HEK293 (cell line): ENCODE data around the gene PCBP2.
A peak's percentile ranks its signal among the peaks of the same experiment; 100 is the strongest.

Experiments
- CTCF ChIA-PET: fragments of 350-600 bp; formaldehyde crosslinking; extraction: SDS; loops from one replicate; lab custom pipeline; 2021; ENCODE audit warnings: antibody characterized with exemption; lab: Yijun Ruan, JAX
- POLR2A ChIA-PET: fragments of 300-600 bp; formaldehyde crosslinking; extraction: SDS; loops from one replicate; lab custom pipeline; 2020; ENCODE audit warnings: antibody characterized with exemption, inconsistent platforms; lab: Yijun Ruan, JAX
- H3K27ac ChIP-seq: fragments of 200-500 bp; sonication (Bioruptor generic); 2 replicates; pipeline ENCODE4 v1.5.1; 2014; ENCODE audit warnings: low read depth, low read length, control low read depth, inconsistent platforms; ENCODE audit errors: extremely low read depth
- H3K36me3 ChIP-seq, 2 experiments: fragments of 200-500 bp in 1 of 2; sonication (Bioruptor generic) in 1 of 2; 1 replicate in 1 of 2; 2 replicates in 1 of 2; pipeline ENCODE4 v1.5.1; 2014 to 2017; ENCODE audit warnings: inconsistent platforms in 2 of 2, low read length in 2 of 2; ENCODE audit not compliant: control insufficient read depth in 2 of 2, insufficient read depth in 1 of 2
- H3K4me1 ChIP-seq: fragments of 200-500 bp; sonication (Bioruptor generic); 2 replicates; pipeline ENCODE4 v1.5.1; 2014; ENCODE audit warnings: mild to moderate bottlenecking, low read length, inconsistent platforms; ENCODE audit not compliant: control insufficient read depth, insufficient read depth
- H3K4me3 ChIP-seq: 2 replicates; pipeline ENCODE4 v1.5.1; 2011; ENCODE audit warnings: low read depth, mild to moderate bottlenecking, control low read depth, low read length, moderate library complexity
- H3K9me3 ChIP-seq: fragments of 200-500 bp; sonication (Bioruptor generic); 2 replicates; pipeline ENCODE4 v1.5.1; 2014; ENCODE audit warnings: low read depth, low read length, inconsistent platforms; ENCODE audit not compliant: control insufficient read depth, insufficient read depth
- GLIS1 ChIP-seq: fragments of 450-650 bp; formaldehyde crosslinking; IDR thresholded peaks from 2 replicates; pipeline ENCODE4 v1.5.1; 2016; ENCODE audit warnings: missing biosample characterization, missing genetic modification characterization
- GLIS2 ChIP-seq: fragments of 450-650 bp; formaldehyde crosslinking; IDR thresholded peaks from 2 replicates; pipeline ENCODE4 v1.5.1; 2016; ENCODE audit warnings: missing biosample characterization, missing genetic modification characterization
- SCRT2 ChIP-seq: fragments of 450-650 bp; formaldehyde crosslinking; IDR thresholded peaks from 2 replicates; pipeline ENCODE4 v1.5.1; 2016; ENCODE audit warnings: missing biosample characterization, missing genetic modification characterization
- YY2 ChIP-seq: fragments of 450-650 bp; formaldehyde crosslinking; IDR thresholded peaks from 2 replicates; pipeline ENCODE4 v1.5.1; 2016; ENCODE audit warnings: missing biosample characterization, missing genetic modification characterization
- ZBTB17 ChIP-seq: fragments of 450-650 bp; formaldehyde crosslinking; IDR thresholded peaks from 2 replicates; pipeline ENCODE4 v1.5.1; 2016; ENCODE audit warnings: missing biosample characterization, missing genetic modification characterization
- ZFP37 ChIP-seq: fragments of 450-650 bp; formaldehyde crosslinking; IDR thresholded peaks from 2 replicates; pipeline ENCODE4 v1.5.1; 2016; ENCODE audit warnings: missing biosample characterization, missing genetic modification characterization
- ZFP69B ChIP-seq: fragments of 450-650 bp; formaldehyde crosslinking; IDR thresholded peaks from 2 replicates; pipeline ENCODE4 v1.5.1; 2016; ENCODE audit warnings: missing biosample characterization, missing genetic modification characterization
- ZIC2 ChIP-seq: fragments of 450-650 bp; formaldehyde crosslinking; IDR thresholded peaks from 2 replicates; pipeline ENCODE4 v1.5.1; 2016; ENCODE audit warnings: missing biosample characterization, missing genetic modification characterization
- ZNF16 ChIP-seq: fragments of 450-650 bp; formaldehyde crosslinking; IDR thresholded peaks from 2 replicates; pipeline ENCODE4 v1.5.1; 2016; ENCODE audit warnings: low read depth, missing biosample characterization, missing genetic modification characterization
- ZNF239 ChIP-seq: fragments of 450-650 bp; formaldehyde crosslinking; IDR thresholded peaks from 2 replicates; pipeline ENCODE4 v1.5.1; 2016; ENCODE audit warnings: missing biosample characterization, missing genetic modification characterization
- ZNF335 ChIP-seq: fragments of 450-650 bp; formaldehyde crosslinking; conservative IDR thresholded peaks from 2 replicates; pipeline ENCODE4 v1.5.1; 2016; ENCODE audit warnings: missing biosample characterization, missing genetic modification characterization
- ZNF37A ChIP-seq: fragments of 450-650 bp; IDR thresholded peaks from 2 replicates; pipeline ENCODE4 v1.5.1; 2018; ENCODE audit warnings: missing biosample characterization, missing genetic modification characterization
- ZNF394 ChIP-seq: fragments of 450-650 bp; formaldehyde crosslinking; IDR thresholded peaks from 2 replicates; pipeline ENCODE4 v1.5.1; 2016; ENCODE audit warnings: missing biosample characterization, missing genetic modification characterization, mild to moderate bottlenecking, moderate library complexity, borderline replicate concordance
- ZNF473 ChIP-seq: fragments of 450-650 bp; formaldehyde crosslinking; IDR thresholded peaks from 2 replicates; pipeline ENCODE4 v1.5.1; 2017; ENCODE audit warnings: missing biosample characterization, missing genetic modification characterization
- ZNF555 ChIP-seq: fragments of 450-650 bp; formaldehyde crosslinking; conservative IDR thresholded peaks from 2 replicates; pipeline ENCODE4 v1.5.1; 2017; ENCODE audit warnings: missing biosample characterization, mild to moderate bottlenecking, missing genetic modification characterization, inconsistent platforms
- ZNF600 ChIP-seq: fragments of 450-650 bp; formaldehyde crosslinking; IDR thresholded peaks from 2 replicates; pipeline ENCODE4 v1.5.1; 2016; ENCODE audit warnings: missing biosample characterization, missing genetic modification characterization
- ZNF626 ChIP-seq: fragments of 450-650 bp; sonication (Bioruptor Pico); formaldehyde crosslinking; IDR thresholded peaks from 2 replicates; pipeline ENCODE4 v1.5.1; 2018; ENCODE audit warnings: missing biosample characterization, missing genetic modification characterization, inconsistent platforms
- ZSCAN30 ChIP-seq: fragments of 450-650 bp; IDR thresholded peaks from 2 replicates; pipeline ENCODE4 v1.5.1; 2018; ENCODE audit warnings: missing biosample characterization, mild to moderate bottlenecking, missing genetic modification characterization, moderate library complexity
- TF ChIP-seq, protein P1 (sequence below): fragments of 450-650 bp; formaldehyde crosslinking; IDR thresholded peaks from 2 replicates; pipeline ENCODE4 v1.5.1; 2016; ENCODE audit warnings: missing biosample characterization, missing genetic modification characterization
- TF ChIP-seq, protein P2 (sequence below): fragments of 450-650 bp; formaldehyde crosslinking; IDR thresholded peaks from 2 replicates; pipeline ENCODE4 v1.5.1; 2016; ENCODE audit warnings: missing biosample characterization, missing genetic modification characterization

PCBP2 gene

DNA sequence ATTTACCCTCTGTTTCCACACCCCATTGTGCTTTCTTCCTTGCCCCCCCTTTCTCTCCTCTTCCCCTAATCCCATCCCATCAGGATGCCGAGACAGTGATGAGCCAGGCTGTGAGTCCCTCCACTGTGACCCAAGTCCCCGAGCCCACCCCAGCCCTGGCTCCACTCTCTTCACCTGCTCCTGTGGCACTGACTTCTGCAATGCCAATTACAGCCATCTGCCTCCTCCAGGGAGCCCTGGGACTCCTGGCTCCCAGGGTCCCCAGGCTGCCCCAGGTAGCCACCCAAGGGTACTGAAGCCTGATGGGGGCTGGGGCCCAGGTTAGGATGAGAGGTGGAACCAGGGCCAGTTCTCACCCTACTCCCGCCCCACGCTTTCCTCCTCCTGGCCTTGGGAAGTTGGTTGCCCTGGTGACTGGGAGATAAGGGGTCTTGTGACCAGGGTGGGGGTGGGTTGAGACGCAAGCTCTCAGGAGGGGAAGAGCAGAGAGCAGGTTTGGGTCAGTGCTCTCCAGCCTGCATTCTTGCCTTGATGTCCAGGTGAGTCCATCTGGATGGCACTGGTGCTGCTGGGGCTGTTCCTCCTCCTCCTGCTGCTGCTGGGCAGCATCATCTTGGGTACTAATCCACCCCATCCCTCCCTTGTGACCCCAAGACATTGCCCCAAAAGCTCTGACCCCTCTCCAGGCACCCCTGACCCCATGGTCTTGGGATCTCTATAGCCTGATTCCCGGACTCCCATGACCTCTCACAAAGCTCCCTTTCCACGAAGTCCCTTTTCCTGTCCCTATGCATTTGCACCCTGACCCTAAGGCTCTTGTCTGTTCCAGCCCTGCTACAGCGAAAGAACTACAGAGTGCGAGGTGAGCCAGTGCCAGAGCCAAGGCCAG lies 27.0 kb upstream of the PCBP2 start (continued):
- TF ChIP-seq, protein P1, sequence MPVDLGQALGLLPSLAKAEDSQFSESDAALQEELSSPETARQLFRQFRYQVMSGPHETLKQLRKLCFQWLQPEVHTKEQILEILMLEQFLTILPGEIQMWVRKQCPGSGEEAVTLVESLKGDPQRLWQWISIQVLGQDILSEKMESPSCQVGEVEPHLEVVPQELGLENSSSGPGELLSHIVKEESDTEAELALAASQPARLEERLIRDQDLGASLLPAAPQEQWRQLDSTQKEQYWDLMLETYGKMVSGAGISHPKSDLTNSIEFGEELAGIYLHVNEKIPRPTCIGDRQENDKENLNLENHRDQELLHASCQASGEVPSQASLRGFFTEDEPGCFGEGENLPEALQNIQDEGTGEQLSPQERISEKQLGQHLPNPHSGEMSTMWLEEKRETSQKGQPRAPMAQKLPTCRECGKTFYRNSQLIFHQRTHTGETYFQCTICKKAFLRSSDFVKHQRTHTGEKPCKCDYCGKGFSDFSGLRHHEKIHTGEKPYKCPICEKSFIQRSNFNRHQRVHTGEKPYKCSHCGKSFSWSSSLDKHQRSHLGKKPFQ (tag by site-specific recombination) = peak; percentile 84
- TF ChIP-seq ZFP69B (no peak), ZNF626 (tag by site-specific recombination) (no peak), YY2 (tag by site-specific recombination) (no peak)

DNA sequence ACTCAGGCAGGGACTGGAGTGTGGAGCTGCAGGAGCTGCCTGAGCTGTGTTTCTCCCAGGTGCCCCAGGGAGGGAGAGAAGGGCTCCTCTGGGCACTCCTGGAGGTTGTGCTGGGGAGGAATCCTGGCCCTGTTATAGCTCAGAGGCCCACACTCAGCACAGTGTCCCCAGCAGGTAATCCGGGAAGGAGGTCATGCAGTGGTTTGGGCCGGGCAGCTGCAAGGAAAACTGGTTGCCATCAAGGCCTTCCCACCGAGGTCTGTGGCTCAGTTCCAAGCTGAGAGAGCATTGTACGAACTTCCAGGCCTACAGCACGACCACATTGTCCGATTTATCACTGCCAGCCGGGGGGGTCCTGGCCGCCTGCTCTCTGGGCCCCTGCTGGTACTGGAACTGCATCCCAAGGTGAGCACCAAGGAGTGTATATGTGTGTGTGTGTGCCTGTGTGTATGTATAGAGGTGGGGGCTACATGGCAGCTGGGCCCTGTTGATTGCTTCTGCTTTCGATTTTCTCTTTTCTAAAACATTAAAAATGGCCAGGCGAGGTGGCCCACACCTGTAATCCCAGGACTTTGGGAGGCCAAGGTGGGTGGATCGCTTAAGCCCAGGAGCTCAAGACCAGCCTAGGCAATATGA lies 26.3 kb upstream of the PCBP2 start:
- no peaks in the 10 kb centered on the region for H3K9me3 ChIP-seq
- CTCF ChIA-PET = interaction anchor here (0.6 to 2.0 kb wide), 8 partner anchors 12 to 124 kb away, joined by 3 to 17 read pairs (median 4); no protein-coding TSS in a partner anchor
- peaks cover 12% of the 10 kb centered on the region for H3K4me1 ChIP-seq
- H3K4me3 ChIP-seq = no peak overlapping the region
- POLR2A ChIA-PET = interaction anchor here (0.7 to 1.3 kb wide), 3 partner anchors 15 to 105 kb away, joined by 3 to 6 read pairs (median 4); partner anchors contain the start of gene TARBP2
- H3K27ac ChIP-seq = peak overlapping the region; percentile 4; the same call in 1 of the 2 replicates
- no peaks in the 10 kb centered on the region for H3K36me3 ChIP-seq
- TF ChIP-seq ZFP37 (no peak), ZNF555 (tag by site-specific recombination) (no peak), ZNF335 (0 out of 2 replicates have a peak, but pooled peaks have one; percentile 9), GLIS1 (tag by site-specific recombination) (peak; percentile 76), ZNF394 (tag by site-specific recombination) (peak; percentile 20; the same call in 1 of the 2 replicates), ZSCAN30 (tag by site-specific recombination) (0 out of 2 replicates have a peak, but pooled peaks have one; percentile 21), GLIS2 (tag by site-specific recombination) (peak; percentile 47), ZNF239 (tag by site-specific recombination) (no peak), ZBTB17 (0 out of 2 replicates have a peak, but pooled peaks have one; percentile 27), ZNF16 (tag by site-specific recombination) (no peak), SCRT2 (tag by site-specific recombination) (peak; percentile 63), ZNF600 (tag by site-specific recombination) (peak; percentile 77), ZIC2 (tag by site-specific recombination) (peak; percentile 95), ZNF37A (tag by site-specific recombination) (no peak), ZNF473 (tag by site-specific recombination) (no peak)
- TF ChIP-seq, protein P2, sequence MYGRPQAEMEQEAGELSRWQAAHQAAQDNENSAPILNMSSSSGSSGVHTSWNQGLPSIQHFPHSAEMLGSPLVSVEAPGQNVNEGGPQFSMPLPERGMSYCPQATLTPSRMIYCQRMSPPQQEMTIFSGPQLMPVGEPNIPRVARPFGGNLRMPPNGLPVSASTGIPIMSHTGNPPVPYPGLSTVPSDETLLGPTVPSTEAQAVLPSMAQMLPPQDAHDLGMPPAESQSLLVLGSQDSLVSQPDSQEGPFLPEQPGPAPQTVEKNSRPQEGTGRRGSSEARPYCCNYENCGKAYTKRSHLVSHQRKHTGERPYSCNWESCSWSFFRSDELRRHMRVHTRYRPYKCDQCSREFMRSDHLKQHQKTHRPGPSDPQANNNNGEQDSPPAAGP (tag by site-specific recombination) = no peak
